GM12875 (cell line): ENCODE data around the gene CLCA1.
A peak's percentile ranks its signal among the peaks of the same experiment; 100 is the strongest.

ENCODE experiments used
- H3K4me3 ChIP-seq: one replicate; pipeline ENCODE4 v1.5.1; 2011; ENCODE audit warnings: low read depth, low read length, control low read depth
- TF ChIP-seq, protein P1 (sequence below): IDR thresholded peaks from 2 replicates; pipeline ENCODE4 v1.5.1; 2011; ENCODE audit warnings: low read depth, mild to moderate bottlenecking, control low read depth, inconsistent platforms, low read length, moderate library complexity, borderline replicate concordance; ENCODE audit not compliant: insufficient read depth

Gene CLCA1

DNA sequence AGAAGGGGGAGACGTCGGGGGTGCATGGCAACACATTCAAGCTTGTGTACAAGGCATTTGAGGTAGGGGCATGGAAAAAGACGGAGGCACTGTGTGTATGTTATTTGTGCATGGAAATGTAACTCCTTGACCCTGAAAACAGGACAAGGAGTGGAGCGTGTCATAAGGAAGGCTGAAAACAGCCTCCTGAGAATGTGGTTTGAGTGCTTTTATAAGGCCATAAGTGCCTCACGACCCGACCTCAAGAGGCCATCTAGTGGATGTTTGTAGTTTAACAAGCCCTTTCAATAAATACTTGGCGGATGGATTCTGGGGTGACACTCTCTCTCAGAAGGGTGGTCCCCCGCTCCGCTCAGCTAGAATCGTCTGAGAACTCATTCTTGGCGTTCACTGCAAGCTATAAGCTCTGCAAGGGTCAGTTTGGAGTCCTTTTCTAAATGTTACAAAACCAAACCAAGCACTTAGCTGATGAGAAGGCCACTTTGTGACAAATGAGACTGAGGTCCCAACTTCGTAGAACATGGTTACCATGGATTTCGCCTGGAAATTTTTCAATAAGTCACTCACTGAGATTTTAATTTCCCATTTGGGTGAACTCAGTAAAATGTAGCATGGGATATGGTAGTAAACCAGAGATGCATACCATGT, 39.3 kb downstream of the CLCA1 start:
- H3K4me3 ChIP-seq, result no peak overlapping the region
- TF ChIP-seq, protein P1, sequence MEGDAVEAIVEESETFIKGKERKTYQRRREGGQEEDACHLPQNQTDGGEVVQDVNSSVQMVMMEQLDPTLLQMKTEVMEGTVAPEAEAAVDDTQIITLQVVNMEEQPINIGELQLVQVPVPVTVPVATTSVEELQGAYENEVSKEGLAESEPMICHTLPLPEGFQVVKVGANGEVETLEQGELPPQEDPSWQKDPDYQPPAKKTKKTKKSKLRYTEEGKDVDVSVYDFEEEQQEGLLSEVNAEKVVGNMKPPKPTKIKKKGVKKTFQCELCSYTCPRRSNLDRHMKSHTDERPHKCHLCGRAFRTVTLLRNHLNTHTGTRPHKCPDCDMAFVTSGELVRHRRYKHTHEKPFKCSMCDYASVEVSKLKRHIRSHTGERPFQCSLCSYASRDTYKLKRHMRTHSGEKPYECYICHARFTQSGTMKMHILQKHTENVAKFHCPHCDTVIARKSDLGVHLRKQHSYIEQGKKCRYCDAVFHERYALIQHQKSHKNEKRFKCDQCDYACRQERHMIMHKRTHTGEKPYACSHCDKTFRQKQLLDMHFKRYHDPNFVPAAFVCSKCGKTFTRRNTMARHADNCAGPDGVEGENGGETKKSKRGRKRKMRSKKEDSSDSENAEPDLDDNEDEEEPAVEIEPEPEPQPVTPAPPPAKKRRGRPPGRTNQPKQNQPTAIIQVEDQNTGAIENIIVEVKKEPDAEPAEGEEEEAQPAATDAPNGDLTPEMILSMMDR, result peak; percentile 45; the same call in 1 of the 2 replicates

DNA sequence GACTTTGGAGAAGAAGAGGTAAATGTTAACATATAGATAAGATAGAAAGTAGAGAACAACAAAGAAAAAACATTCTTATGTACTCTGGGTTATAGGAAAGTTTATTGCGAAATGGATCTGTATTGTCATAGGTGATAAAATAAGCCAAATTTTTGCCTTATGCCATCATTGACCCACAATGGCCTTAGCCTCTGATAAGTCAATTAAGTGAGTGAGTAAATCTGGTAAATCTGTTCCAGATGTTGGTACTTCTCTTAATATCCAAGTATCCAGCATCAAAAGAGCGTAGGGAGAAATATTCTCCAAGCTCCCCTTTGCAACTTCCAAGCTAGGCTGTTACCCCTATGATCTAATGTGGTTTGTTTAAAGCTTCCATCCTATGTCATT, 39.8 kb downstream of the CLCA1 start:
- TF ChIP-seq, protein P1, result no peak
- H3K4me3 ChIP-seq, result no peak overlapping the region

DNA sequence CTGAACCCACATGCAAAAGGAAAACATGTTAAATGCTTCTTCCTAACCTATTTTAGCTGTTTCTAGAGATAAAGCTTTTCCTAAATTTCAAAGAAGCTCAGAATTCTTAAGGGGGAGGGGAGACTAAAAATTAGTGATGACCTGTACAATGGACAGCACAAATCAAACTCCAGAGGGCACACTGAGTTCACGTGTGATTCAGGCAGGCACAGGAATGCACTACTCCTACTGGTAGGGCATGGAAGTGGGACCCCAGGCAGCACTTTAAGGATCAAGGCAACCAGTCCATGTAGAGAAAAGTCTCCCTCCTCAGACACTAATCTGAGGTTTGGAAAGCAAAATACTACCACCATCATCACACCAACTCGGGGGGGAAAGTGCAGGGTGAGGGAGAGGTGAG, 46.9 kb downstream of the CLCA1 start:
- TF ChIP-seq, protein P1, result peak; percentile 15; the same call in 1 of the 2 replicates
- no peak overlapping the region for H3K4me3 ChIP-seq

DNA sequence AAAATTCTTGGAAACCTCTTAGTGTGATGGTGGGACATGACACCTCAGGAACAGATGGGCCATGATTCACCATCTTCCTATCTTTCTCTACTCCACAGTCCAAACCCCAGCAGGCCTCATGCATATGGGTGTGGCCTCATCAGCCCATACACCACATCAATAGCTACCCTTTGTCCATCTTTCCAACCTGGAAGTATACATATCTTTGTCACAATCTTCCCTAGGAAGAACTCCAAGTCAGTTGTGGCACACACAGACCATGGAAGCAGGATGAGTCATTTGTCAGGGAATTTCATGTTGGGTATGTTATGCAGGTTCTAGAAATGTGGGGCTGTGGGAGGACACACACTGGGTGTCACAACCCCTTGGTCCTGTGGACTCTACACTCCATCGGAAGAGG, 47.6 kb downstream of the CLCA1 start:
- no peak overlapping the region for H3K4me3 ChIP-seq
- TF ChIP-seq, protein P1, result no peak

DNA sequence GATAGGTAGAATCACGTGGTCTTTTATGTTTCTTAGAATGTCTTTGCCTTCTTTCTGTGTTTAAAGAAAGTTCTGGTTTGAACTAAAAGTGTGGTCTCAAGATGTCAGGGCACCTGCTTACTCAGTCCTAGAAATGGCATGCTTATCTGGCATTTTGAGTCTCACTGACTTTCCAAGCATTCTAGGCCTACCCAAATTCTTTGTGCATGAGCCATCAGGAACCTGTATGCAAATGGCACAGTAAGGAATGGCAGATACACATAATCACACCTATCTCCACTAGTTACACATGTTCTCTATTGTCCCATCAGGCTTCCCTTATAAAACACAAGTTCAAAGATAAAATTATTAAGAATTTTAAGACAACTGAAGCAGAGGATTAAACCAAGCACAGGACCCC, 48.6 kb downstream of the CLCA1 start:
- TF ChIP-seq, protein P1, result no peak

DNA sequence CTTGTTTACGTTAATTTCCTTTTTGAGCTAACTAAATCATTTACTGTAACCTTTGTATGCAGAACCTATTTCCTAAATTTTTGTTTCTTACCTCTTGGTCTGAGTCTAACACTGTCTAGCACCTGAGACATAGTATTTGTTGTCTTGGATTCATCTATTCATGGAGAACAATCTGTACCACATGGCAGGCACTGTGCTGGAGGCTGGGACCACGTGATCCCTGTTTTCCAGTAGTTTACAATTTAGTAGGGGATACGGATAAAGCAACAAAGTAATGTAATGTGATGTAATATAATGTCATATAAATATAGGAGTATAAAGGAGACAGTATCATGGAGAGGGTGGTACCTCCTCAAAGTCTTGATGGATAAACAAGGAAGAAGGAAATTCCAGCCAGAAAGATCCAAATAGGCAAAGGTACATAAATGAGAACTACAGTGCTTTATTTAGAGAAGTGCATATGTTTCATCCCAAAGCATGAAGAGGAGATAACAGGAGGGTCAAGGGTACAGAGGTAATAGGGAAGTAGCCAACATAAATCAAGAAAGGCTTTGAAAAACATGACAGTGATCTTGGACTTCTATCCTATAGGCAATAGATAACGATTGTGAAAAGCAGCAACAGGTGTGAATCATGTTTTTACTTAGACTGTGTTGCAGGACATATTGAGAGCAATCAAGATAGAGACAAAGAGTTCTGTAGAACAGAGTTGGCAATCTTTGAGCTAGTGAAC, 52.2 kb downstream of the CLCA1 start:
- no peak overlapping the region for H3K4me3 ChIP-seq
- TF ChIP-seq, protein P1, result no peak

More for the DNA sequence above, 48.6 kb downstream of the CLCA1 start:
- H3K4me3 ChIP-seq, result no peak overlapping the region

DNA sequence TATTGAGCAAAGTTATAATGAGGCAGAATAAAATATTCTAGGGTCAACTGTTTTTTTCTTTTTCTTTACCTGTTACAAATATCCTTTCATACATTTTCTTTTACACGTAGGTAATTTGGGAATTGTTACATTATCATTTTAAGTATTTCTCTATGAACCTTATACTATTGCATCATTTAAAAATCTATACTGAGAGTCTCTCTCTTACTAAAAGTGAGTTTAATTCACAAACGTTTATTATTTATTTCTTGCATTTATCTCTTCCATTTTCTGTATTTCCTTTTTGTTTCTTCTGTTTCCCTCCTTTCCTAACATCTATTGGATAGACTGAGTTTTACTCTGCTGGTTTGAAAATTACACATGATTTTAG, 52.8 kb downstream of the CLCA1 start:
- TF ChIP-seq, protein P1, result no peak
- H3K4me3 ChIP-seq, result no peak overlapping the region
